ENCODE measurements around the gene PSEN2. TPM values are rescaled to one million over a fixed set of nuclear protein-coding genes. Genes with fewer than 3 reads are reported as not detected.

Gene PSEN2
- total and polyA plus RNA-seq, 10 of the 15 experiments (the other 5 are each of a cell fraction or from before 2014, with no cell fraction given): 0.90 to 13.3 (median 7.0) TPM

DNA sequence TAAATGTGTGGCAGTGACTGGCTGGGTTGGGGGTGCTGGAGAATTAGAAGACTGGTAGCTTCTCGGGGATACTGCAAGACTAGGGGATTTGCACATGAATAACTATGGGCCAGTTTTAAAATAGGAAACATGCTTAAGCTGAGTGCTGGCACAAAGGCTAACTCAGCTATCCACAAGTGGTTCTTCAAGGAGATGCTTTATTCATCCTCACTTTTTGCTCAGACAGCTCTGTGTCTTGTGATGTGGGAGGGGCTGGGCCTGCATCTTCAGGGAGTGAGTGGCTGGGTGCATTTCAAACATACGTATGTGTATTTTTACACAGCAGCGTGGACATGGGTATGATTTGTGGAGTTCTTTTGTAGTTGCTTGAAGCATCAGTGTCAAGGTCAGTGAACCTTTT is 72.0 kb downstream of the PSEN2 start:
- no peak overlapping the region for H2AFZ ChIP-seq (ENCODE audit: control insufficient read depth, low read depth, low read length)
- no peak overlapping the region for H3K4me2 ChIP-seq (ENCODE audit: control insufficient read depth, insufficient read depth)
- in situ Hi-C loops (cut with MboI) (no loop called here), intact Hi-C loops (cut with micrococcal nuclease; ENCODE audit: unreplicated experiment) (no loop called here)
- ChIA-PET RAD21 (ENCODE audit: unreplicated experiment) (no interaction called here), SMC1A (ENCODE audit: uncharacterized antibody, unreplicated experiment) (no interaction called here), CTCF (no interaction called here), POLR2A (no interaction called here)
- DNase-seq (ENCODE audit: low read depth, low spot score) (no peak), FAIRE-seq (no peak), ATAC-seq (no peak)
- no peaks in the 10 kb centered on the region for H3K36me3 ChIP-seq (ENCODE audit: control insufficient read depth in 2 of 2, insufficient read depth in 2 of 2, low read length in 1 of 2)
- TF ChIP-seq LARP7 (IDR thresholded peaks at IDR 0.05) (no peak), ZNF384 (IDR thresholded peaks at IDR 0.05; ENCODE audit: borderline replicate concordance, low read depth, low read length) (no peak), ZNF24 (IDR thresholded peaks at IDR 0.05) (no peak), CREB1 (IDR thresholded peaks at IDR 0.05; ENCODE audit: low read depth) (no peak), BRCA1 (IDR thresholded peaks at IDR 0.05; ENCODE audit: low read depth, low read length) (no peak), SP1 (IDR thresholded peaks at IDR 0.05; ENCODE audit: low read depth, low read length) (no peak), BHLHE40 (IDR thresholded peaks at IDR 0.05; ENCODE audit: borderline replicate concordance in 1 of 2, low read depth in 2 of 2, low read length in 1 of 2) (no peak), IKZF1 (conservative IDR thresholded peaks at IDR 0.05) (no peak), ZNF622 (IDR thresholded peaks at IDR 0.05) (no peak), NFYA (IDR thresholded peaks at IDR 0.05; ENCODE audit: borderline replicate concordance, low read depth, low read length) (no peak), ZBED1 (IDR thresholded peaks at IDR 0.05; ENCODE audit: borderline replicate concordance) (no peak), NR2C2 (IDR thresholded peaks at IDR 0.05; ENCODE audit: borderline replicate concordance, control insufficient read depth, insufficient read length, low read depth) (no peak), NFXL1 (IDR thresholded peaks at IDR 0.05; ENCODE audit: borderline replicate concordance) (no peak), CHD2 (IDR thresholded peaks at IDR 0.05; ENCODE audit: borderline replicate concordance, low read depth, low read length) (no peak)
- TF ChIP-seq, protein P1, sequence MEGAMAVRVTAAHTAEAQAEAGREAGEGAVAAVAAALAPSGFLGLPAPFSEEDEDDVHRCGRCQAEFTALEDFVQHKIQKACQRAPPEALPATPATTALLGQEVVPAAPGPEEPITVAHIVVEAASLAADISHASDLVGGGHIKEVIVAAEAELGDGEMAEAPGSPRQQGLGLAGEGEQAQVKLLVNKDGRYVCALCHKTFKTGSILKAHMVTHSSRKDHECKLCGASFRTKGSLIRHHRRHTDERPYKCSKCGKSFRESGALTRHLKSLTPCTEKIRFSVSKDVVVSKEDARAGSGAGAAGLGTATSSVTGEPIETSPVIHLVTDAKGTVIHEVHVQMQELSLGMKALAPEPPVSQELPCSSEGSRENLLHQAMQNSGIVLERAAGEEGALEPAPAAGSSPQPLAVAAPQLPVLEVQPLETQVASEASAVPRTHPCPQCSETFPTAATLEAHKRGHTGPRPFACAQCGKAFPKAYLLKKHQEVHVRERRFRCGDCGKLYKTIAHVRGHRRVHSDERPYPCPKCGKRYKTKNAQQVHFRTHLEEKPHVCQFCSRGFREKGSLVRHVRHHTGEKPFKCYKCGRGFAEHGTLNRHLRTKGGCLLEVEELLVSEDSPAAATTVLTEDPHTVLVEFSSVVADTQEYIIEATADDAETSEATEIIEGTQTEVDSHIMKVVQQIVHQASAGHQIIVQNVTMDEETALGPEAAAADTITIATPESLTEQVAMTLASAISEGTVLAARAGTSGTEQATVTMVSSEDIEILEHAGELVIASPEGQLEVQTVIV (IDR thresholded peaks at IDR 0.05; ENCODE audit: borderline replicate concordance, partially characterized antibody): no peak
- TF ChIP-seq, protein P2, sequence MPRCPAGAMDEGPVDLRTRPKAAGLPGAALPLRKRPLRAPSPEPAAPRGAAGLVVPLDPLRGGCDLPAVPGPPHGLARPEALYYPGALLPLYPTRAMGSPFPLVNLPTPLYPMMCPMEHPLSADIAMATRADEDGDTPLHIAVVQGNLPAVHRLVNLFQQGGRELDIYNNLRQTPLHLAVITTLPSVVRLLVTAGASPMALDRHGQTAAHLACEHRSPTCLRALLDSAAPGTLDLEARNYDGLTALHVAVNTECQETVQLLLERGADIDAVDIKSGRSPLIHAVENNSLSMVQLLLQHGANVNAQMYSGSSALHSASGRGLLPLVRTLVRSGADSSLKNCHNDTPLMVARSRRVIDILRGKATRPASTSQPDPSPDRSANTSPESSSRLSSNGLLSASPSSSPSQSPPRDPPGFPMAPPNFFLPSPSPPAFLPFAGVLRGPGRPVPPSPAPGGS (IDR thresholded peaks at IDR 0.05; ENCODE audit: borderline replicate concordance, insufficient read depth, low read depth, low read length, poor library complexity, severe bottlenecking): no peak
- TF ChIP-seq, protein P3, sequence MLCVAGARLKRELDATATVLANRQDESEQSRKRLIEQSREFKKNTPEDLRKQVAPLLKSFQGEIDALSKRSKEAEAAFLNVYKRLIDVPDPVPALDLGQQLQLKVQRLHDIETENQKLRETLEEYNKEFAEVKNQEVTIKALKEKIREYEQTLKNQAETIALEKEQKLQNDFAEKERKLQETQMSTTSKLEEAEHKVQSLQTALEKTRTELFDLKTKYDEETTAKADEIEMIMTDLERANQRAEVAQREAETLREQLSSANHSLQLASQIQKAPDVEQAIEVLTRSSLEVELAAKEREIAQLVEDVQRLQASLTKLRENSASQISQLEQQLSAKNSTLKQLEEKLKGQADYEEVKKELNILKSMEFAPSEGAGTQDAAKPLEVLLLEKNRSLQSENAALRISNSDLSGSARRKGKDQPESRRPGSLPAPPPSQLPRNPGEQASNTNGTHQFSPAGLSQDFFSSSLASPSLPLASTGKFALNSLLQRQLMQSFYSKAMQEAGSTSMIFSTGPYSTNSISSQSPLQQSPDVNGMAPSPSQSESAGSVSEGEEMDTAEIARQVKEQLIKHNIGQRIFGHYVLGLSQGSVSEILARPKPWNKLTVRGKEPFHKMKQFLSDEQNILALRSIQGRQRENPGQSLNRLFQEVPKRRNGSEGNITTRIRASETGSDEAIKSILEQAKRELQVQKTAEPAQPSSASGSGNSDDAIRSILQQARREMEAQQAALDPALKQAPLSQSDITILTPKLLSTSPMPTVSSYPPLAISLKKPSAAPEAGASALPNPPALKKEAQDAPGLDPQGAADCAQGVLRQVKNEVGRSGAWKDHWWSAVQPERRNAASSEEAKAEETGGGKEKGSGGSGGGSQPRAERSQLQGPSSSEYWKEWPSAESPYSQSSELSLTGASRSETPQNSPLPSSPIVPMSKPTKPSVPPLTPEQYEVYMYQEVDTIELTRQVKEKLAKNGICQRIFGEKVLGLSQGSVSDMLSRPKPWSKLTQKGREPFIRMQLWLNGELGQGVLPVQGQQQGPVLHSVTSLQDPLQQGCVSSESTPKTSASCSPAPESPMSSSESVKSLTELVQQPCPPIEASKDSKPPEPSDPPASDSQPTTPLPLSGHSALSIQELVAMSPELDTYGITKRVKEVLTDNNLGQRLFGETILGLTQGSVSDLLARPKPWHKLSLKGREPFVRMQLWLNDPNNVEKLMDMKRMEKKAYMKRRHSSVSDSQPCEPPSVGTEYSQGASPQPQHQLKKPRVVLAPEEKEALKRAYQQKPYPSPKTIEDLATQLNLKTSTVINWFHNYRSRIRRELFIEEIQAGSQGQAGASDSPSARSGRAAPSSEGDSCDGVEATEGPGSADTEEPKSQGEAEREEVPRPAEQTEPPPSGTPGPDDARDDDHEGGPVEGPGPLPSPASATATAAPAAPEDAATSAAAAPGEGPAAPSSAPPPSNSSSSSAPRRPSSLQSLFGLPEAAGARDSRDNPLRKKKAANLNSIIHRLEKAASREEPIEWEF (IDR thresholded peaks at IDR 0.05; ENCODE audit: insufficient replicate concordance, low read depth, low read length): no peak
- H3K4me1 ChIP-seq (ENCODE audit: control insufficient read depth, insufficient read depth, low read length): peaks cover 5% of the 10 kb centered on the region; the same call in 1 of the 2 replicates
- BruUV-seq (replicated peaks): no TSS peak
- H3K27me3 ChIP-seq (replicated peaks in 1 of 2; ENCODE audit: control insufficient read depth in 2 of 2, insufficient read depth in 2 of 2, low read length in 1 of 2): no peaks in the 10 kb centered on the region
- no peaks in the 10 kb centered on the region for H3K9me3 ChIP-seq (replicated peaks; ENCODE audit: control insufficient read depth, insufficient read depth, low read length)
- 84% methylated on average over 3 of the region's 3 CpGs for WGBS (ENCODE audit: insufficient coverage, insufficient replicate concordance, low lambda C conversion rate, missing lambda C conversion rate)
- no peak overlapping the region for H3K4me3 ChIP-seq
- no peak overlapping the region for H3K27ac ChIP-seq (ENCODE audit: control insufficient read depth, insufficient read depth)
- no peak overlapping the region for H3K9ac ChIP-seq (ENCODE audit: control insufficient read depth, insufficient read depth, low read length)
- H4K20me1 ChIP-seq (ENCODE audit: control insufficient read depth, insufficient read depth): no peaks in the 10 kb centered on the region
- no peaks in the 10 kb centered on the region; the same call in none of the 2 replicates for H3K79me2 ChIP-seq (ENCODE audit: control insufficient read depth, insufficient read depth, low read length)

Measured in GM12878 (cell line).